NCI-H2029 (cell line): ENCODE results near the gene KAT2B.
A peak's percentile ranks its signal among the peaks of the same experiment; 100 is the strongest.
"Not testable (repeated sequence)": the region's sequence is repeated elsewhere in the genome, so short reads cannot be mapped to it uniquely, and the experiment has no call there.

ENCODE experiments used
- DNase-seq: peaks from one replicate; lab custom pipeline; 2025; lab: John Stamatoyannopoulos, UW

The KAT2B gene

DNA sequence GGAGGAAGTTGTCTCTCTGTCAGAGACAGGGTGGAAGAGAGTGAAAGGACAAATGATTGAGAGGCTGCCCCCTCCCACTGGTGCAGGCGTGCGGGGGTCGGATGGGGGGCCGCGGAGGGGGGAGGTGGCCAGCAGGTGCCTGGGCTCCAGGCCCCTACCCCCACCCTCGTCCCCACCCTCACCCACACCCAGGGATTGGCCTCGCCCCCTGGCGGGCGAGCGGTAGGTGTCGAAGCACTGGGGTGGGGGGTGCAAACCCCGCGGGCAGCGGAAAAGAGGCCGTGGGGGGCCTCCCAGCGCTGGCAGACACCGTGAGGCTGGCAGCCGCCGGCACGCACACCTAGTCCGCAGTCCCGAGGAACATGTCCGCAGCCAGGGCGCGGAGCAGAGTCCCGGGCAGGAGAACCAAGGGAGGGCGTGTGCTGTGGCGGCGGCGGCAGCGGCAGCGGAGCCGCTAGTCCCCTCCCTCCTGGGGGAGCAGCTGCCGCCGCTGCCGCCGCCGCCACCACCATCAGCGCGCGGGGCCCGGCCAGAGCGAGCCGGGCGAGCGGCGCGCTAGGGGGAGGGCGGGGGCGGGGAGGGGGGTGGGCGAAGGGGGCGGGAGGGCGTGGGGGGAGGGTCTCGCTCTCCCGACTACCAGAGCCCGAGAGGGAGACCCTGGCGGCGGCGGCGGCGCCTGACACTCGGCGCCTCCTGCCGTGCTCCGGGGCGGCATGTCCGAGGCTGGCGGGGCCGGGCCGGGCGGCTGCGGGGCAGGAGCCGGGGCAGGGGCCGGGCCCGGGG is at the start of gene KAT2B:
TSS of gene KAT2B (plus strand) at position 682 of the 783 bp plus-strand sequence. CDS start at position 714, 32 bp downstream.
- DNase-seq: peak; percentile 82

DNA sequence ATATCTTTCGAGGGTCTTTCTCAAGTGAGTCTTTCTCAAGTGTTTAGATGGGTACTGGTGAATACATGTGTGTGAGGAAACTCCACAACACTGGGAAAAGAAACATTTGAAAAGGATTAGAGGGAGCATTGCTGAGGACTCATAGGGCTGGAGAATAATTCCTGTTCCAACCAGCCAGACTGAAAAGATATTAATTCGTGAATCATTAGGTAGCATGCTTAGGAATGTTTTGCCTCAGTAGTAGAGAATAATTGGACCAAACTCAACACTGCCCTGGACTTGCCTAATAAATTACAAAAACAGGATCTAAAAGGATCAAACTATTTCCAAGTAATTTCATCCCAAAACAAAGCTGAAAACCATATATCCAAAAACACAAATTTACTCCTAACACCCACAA is 45.5 kb upstream of the KAT2B start:
- no peak for DNase-seq

DNA sequence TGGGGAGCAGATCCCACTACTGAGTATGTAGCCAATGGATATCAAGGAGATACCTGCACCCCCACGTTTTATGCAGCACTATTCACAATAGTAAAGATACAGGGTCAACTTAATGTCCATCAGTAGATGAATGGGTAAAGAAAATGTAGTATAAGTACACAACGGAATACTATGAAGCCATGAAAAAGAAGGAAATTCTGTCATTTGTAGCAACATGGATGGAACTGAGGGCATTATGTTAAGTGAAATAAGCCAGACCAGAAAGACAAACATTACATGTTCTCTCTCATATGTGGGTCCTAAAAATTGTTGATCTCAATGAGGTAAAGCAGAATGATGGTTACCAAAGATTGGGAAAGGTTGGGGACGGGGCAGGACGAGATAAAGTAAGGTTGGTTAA is 42.7 kb upstream of the KAT2B start:
- DNase-seq: no peak

DNA sequence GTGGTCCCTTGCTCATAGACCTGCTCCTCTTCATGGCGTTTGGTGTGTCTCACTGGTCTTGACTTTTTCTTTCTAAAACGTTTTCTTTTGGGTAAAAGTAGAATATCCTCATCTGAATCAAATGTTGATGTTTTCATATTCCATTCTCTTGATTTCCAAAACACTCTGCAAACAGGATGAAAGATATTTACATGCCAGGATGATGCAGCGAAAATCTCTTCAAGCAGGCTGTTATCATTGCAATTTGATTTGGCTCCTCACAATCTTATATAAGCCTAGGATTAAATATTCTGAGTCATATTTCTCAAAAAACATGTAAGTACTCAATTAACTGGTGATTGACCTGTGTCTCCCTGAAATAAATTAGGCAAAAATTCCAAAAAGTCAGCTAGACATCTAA is 38.3 kb upstream of the KAT2B start:
- no peak for DNase-seq

DNA sequence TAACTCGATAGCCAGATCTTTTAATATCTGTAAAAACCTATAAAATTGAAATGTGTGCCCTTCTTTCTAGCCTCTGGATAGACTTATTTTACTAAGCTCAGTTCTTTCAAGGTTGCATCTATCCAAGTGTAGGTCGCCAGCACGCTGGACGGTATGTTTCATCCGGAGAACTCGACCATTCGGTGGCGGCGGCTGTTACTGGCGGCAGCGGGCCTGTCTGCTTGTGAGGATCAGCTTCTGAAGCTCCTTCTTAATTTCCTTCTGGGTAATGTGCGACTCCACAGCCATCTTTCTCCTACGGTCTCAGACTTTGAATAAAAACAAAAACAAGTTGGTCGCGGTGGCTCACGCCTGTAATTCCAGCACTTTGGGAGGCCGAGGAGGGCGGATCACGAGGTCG is 32.3 kb upstream of the KAT2B start:
- DNase-seq: no peak

DNA sequence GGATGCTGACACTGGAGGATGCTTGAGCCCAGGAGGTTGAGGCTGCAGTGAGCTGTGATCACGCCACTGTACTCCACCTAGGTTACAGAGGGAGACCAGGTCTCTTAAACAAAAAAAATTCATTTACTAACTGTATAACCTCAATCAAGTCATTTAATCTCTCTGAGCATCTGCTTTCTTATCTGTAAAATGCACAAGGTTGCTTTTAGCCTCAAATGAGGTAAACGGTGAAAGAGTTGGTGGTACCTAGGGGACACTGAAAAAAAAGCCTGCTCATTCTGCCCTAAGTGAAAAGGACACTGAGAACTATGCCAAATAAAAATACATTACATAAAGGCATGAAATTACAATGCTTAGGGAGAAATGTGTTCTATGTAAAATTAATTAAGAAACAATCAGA is 31.6 kb upstream of the KAT2B start:
- no peak for DNase-seq

DNA sequence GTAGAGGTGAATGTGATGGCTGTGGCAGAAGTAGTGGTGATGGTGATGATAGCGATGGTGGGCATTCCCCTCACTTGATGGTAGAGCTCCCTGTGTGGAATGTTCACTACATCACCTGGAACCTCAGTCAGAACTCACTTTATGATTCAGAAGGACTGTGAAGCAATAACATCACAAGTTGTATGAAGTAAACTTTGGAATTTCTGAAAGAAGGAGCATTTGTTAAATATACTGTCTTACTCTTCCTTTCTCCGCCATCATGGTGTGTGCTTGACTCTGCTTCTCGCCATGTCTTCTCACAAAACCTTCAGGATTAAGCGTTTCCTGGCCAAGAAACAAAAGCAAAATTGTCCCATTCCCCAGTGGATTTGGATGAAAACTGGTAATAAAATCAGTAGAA is 28.1 kb upstream of the KAT2B start, which contains the start of gene PP2D1:
TSS of gene PP2D1 (minus strand) at position 101 of the 400 bp plus-strand sequence. CDS start 192 bp downstream, outside the sequence.
- DNase-seq: no peak

DNA sequence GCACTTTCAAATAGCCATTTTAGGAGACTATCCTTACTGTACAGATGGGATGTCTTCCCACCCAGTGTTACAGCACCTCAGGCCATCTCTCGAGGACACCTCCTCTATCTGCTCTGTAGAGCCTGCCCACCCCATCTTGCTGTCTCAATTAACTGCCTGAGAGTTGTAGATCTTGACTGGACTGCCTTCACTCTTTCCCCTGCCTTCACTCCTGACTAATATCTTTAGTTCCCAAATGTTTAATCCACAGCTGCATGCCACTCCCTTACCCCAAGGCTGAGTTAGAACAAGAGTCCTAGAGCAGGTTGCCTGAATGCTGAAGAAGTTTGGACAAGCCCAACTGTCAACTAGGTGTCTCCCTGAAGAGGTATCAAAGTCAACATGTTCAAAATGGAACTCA is 26.9 kb upstream of the KAT2B start:
- no peak for DNase-seq

DNA sequence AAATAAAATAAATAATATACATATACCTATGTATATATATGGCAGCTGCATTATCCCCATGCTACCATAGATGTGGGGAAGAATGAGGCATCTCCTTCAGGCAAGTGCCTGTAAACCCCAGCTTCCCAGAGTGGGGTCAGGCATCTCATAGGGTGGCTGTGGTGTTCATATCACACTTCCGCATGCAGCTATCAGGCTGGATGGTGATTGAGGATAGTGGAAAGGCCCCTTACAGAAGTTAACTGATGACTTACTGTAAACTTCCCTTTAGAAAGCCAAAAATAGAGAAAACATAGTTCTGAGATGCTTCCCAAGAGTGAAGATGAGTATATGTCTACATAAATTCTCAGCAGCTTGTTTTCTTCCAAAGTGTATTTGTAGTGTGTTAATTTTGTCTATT is 24.7 kb upstream of the KAT2B start:
- DNase-seq: no peak

DNA sequence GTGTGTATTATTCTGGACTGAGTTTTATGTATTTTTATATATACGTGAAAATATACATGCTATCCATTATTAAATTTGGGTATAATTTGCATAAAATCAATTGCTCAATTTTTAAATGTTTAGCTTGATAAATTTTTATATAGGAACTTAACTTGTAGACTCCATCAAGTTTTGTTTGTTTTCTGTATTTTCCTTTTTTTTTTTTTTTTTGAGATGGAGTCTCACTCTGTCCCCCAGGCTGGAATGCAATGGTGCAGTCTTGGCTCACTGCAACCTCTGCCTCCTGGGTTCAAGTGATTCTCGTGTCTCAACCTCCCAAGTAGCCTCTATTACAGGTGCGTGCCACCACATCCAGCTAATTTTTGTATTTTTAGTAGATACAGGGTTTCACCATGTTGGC is 24.2 kb upstream of the KAT2B start:
- DNase-seq: not testable (repeated sequence)

DNA sequence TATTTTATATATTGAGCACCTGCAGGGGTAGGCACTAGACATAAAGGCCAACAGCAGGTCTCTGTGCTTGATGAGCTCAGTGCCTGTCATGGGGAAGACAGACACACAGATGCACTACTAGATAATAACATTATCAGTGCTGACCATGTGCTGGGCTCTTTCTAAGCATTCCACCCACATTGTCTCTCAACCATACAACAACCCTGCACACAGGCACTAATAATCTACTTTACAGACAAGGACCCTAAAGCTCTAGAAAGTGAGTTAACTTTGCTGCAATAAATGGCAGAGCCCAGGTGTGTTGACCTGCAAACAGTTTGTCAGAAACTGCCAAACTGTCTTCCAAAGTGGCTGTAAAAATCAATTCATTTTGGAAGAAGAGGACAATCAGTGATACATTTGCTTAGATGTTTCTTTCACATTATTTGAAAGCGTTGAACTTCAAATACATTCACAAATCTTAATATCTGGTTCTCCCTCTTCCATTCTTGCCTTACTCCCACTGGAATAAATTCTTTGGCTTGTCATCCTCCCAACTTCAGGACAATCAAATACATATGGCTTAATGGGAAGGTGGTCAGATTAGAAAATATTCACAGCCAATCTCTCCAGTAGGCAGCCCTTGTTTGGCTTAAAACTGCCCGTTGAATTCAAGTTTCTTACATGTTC is 17.2 kb upstream of the KAT2B start:
- DNase-seq: no peak

DNA sequence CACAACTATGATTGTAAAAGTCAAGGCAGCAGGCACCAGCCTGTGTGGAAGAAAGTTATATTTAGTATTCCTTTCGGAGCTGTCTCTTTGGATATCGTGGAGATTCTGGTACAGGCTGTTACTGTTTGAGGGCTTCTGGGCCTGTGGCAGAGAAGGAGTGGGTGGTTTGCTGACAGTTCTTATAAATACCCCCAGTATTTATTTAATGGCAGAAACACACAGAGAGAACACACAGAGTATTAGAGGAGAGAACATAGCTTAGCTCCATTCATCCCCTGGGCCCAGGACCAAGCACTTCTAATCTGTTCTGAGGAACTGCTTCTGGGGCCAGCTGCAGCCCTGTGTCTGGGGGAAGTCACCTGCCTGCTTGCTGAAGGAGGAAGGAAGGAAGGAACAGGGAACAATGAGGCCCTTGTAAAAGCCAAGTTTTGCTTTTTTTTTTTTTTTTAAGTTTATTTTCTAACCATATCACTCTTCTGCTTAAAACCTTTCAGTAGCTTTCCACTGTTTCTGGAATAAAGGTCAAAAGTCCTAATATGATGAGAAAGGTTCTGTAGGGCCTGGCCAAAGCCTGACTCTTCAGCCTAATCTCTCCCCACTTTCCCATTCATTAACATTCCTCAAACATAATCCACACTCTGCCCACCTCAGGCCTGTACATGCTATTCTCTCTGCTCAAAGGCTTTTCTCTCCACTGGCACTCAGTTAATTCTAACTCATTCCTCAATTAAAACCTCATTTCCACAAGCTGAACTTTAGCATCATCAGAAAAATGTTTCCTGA is 16.4 kb upstream of the KAT2B start:
- no peak for DNase-seq

DNA sequence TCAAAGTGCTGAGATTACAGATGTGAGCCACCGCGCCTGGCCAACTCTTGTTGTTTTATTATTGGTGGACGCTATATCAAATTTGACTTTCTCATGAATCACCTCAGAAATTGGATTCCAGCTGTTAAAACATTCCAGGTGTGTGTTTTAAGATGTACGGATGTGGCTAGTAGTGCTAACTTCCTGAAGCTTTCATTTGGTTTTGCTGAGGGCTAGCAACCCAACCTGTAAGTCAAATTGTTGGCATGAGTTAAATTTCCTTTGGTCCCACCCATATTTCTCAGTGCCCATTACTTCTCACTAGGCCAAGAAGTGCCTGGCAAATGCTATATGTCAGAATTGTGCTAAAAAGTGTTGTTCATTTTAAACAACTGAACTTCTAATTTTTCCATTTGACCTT is 13.1 kb upstream of the KAT2B start:
- DNase-seq: no peak

DNA sequence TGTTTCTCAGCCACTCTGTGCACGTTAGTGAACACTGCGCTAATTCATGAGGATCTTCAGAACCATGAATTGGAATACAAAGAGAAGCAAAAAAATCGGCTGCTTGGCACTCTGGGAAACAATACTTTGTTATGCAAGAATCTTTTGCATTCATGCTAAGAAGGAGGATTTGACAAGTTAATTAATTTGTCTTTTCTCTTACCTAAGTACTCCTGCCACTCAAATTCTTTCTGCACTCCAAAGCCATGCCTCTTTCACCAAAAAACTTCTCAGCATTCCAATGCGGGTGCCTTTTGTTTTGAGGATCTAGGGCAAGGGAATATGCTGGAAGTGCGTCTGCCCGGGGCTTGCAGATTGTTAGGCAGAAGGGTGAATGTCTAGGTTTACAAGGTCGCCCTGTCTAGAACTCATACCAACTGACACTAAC is 11.3 kb upstream of the KAT2B start:
- no peak for DNase-seq

DNA sequence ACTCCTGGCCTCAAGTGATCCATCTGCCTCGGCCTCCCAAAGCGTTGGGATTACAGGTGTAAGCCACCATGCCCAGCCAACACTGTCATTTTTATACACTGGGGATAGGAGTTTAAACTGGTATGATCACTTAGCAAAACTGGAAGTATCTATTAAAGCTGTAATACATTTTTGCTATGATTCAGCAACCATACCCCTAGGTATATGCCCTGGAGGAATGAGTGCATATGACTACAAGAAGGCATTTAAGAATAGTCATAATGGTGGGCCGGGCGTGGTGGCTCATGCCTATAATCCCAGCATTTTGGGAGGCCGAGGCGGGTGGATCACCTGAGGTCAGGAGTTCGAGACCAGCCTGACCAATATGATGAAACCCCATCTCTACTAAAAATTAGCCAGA is 8.3 kb upstream of the KAT2B start:
- not testable (repeated sequence) for DNase-seq

DNA sequence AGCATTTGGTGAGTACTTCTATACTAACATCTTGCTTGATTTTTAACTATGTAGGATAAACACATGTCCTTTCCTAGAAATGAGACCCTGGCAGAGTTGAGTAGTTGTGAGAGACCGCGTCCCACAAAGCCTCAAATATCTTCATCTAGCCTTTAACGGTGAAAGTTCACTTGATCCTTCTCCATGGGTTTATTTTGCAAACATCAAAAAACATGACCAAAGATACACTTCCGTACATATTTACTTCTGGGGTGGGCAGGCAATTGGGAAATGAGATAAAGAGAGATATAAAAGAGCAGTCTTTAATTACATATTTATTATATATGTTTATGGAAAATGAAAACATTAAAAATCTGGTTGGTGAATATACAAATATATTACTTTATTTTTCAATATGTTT is 5.2 kb upstream of the KAT2B start:
- DNase-seq: no peak

DNA sequence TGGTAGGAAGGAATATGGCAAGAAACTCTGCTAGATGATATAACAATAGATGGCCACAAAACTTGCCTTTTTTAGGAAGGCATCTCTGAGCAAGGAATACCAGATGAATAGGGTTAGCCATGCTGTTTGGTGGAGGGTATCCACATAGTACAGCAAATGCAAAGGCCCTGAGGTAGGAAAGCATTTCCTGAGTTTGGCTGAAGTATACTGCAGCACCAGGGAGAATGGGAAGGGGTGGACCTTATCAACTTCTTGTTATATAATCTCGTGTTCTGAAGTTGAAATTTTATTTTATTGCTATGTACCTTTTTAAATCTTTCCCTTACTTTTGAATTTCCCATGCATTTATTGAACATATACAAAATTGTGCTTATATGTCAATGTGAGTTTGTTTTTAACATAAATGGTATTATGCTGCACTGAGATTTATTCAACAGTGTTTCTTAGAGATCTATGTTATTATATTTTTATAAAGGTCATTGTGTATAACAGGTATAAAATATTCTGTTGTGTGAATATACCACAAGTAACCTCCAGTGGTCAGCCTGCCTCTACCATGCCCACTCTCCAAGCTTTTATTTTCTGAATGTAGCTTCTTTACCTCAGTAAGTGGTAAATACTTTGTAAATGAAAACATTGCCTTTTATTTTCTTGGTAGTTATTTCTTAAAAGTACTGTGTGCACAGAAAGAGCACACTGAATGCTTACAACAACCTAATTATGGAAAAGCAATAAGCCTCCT is 2.8 kb upstream of the KAT2B start:
- DNase-seq: no peak

DNA sequence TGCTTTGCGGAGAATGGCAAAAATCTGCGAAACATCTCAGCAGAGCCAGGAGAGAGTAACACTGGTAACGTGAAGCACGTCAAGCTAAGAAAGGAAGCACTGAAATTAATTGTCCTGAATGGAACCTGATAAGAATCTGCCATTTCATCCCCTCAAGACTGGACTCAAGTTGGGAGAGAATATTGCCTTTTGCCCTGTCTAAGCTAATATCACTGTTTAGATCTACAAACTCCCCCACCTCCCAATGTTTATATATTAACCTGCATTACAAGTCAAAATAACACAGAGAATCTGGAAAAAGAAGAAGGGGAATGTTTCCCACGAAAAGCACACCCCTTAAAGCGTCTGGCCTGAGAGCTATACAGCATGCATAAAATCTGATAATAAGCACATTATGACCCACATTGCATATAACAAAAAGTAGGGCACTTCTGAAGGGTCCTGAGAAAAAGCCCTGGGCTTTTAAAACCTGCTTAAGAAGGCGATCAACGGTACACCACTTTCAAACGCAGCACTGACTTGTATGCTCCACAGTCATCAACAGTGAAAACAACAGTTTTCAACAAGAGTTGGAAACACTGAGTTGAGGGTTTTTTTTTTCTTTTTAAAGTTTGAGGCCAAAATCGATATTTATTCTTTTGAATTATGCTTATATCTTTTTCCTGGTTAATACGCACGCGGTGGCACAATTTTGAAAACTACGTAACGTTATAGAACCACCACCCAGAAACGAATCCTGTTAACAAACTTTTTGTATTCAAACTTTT is 1.4 kb upstream of the KAT2B start:
- no peak for DNase-seq

DNA sequence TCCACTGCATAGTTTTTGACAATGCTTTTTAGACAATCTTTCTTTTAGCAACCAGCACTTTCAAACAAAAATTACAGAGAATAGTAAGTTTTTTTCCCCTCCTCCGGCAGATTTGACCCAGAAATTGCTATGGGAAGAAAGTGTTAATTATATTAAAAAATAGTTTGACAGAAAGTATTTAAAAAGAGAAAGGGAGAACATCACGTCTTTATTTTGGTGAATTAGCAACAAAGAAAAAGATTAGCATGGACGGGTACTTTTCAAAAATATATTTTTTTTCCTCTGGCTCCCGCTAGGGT is 831 bp upstream of the KAT2B start:
- no peak for DNase-seq

DNA sequence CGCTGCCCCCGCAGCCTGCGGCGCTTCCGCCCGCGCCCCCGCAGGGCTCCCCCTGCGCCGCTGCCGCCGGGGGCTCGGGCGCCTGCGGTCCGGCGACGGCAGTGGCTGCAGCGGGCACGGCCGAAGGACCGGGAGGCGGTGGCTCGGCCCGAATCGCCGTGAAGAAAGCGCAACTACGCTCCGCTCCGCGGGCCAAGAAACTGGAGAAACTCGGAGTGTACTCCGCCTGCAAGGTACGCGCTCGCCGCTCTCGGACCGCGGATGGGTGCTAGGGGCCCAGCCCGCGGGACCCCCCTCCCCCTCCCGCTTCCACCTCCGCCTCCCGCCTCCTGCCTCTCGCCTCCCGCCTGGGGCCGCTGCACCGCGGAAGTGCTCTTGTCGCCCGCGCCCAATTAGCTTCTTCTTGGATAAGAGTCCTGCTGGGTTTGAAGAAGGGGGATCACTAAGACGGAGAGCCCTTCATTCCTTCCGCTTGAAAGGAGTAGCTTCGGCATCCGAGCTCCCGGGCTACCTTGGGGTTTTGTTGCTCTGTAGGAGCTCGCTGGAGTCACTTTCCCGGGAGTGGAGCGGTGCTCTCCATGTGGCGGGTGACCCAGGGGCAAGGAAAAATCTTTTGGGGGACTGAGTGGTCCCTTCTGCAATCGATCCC is 426 bp downstream of the KAT2B start:
- DNase-seq: peak; percentile 62

DNA sequence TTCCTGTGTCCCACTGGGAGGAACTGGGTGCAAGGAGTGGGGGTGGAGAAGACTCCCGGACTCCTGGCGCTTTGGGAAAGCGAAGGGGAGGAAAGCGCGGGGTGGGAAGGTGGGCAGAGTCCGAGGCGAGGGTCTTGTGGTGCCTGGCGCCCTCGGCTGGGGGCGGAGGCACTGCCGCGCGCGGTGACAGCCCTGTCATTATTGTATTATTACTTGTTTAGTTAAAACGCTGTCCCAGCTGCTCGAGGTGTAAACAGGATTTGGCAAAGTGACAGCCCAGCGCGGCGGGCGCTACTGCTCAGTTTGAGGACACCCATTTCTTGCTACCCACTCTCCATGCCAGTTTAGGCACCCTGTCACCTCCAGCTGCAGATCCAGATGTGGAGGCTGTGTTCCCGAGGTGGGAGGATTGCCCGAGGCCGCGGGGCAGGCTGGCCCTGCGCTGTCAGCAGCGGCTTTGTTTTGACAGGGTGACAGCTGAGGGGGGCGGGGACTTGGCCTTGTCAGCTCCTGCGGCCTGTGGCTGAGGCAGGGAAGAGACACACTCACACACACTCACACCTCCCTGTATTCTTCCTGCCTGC is 1.0 kb downstream of the KAT2B start:
- DNase-seq: peak; percentile 88
